GM19238 (cell line): Measurements from ENCODE around the gene FBRSL1.
"Not testable (repeated sequence)": the region's sequence is repeated elsewhere in the genome, so short reads cannot be mapped to it uniquely, and the experiment has no call there.

Source experiments
- DNase-seq: peaks from one replicate; pipeline ENCODE4 v3.0.0; 2011; ENCODE audit warnings: low spot score; ENCODE audit not compliant: insufficient read length

FBRSL1 gene

GRCh38 chr12:132523576-132524331 is 33.8 kb downstream of the FBRSL1 start:
- DNase-seq = peak; percentile 91

DNA sequence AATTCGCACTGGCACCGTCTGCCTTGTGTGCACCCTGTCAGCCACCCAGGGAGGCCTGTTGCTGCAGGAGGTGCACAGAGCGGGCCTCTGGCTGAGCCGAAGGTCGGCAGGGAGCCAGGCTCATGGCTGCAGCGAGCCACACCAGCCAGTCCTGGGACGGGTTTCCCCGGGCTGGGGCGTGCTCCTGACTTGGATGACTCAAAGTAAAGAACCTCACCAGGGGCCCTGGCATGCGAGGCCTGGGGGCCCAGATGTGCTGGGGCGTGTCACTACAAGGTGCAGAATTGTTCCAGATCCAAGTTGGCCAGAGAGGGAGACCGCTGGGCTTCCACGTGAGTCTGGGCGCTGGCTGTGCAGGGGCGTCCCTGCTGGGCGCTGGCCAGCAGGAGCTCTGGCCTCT is 34.5 kb downstream of the FBRSL1 start:
- no peak for DNase-seq

DNA sequence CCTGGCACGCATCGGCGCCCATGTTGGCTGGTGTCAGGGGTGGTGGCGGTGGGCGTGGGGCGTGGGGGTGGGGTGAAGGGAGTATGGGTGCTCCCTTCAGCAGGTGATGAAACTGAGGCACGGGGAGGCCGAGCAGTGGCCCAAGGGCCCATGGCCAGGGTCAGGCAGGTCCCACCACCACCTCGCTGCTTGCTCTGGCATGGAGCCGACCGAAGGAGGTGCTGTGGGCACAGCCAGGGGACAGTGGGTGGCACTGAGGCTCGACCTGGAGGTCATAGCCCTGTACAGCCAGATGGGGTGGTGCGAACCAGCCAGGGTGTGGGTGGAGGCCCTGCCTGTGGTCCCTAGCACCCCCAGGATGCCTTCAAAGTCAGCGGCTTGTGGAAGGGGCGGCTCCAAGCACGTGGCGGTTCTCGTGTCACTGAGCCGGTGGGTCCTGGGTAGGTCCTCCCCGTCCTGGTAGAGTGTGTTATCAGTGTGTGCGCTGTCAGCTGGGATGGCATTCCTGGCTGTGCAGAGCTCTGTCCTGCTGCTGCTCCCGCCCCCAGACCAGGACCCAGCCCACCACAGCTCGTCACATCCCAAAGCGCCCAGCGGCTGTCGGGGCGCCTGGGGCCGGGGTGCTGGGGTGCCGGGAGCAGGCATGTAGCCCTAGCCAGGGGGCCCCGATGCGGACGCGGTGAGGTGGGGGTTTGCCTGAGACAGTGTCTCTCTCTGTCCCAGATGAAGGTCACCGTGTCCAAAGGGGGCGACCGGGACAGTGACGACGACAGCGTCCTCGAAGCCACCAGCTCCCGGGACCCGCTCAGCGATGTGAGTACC is 35.3 kb downstream of the FBRSL1 start:
- DNase-seq = no peak

- no peak for DNase-seq
Measured at GRCh38 chr12:132525833-132526455, 36.0 kb downstream of the FBRSL1 start.

DNA sequence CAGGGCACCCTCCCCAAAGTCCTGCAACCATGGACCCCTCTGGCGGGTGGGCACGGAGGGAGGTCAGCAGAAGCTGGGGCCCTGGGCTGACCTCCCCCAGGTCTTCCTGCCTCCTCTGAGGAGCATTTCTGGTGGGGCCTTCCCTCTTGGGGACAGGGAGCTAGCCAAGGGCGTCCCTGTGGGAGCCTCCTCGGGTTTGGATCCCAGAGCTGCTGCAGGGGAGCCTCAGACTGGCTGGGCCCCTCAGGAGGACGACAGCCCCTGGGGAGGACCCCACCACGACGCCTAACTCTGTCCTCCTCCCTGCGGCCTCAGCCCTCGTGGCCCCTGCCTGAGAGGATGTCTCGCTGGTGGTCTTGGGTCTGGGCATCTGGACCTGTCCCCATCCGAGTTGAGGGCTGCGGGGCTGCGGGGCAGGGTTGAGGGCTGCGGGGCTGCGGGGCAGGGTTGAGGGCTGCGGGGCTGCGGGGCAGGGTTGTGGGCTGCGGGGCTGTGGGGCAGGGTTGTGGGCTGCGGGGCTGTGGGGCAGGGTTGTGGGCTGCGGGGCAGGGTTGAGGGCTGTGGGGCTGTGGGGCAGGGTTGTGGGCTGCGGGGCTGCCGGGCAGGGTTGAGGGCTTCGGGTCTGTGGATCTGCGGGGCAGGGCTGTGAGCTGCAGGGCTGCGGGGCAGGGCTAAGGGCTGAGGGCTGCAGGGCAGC is 37.4 kb downstream of the FBRSL1 start:
- no peak for DNase-seq

DNA sequence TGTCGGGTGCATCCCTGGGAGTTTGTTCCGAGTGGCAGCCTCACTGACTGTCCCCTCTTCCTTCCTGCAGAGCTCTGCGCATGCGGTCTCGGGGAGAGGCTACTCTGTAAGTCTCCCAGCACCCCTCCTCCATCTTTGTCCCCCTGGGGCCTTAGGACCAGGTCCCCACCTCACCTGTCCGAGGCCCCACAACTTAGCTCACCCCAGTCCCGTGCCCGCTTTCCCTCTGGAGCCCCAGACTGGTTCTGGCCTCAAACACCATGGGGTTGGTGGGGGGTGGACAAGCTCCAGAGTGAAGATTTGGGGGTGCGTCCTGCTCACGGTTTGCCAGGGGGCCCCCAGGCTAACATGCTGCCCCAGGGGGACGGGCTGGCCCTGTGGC is 37.9 kb downstream of the FBRSL1 start:
- DNase-seq = no peak

GRCh38 chr12:132528564-132529106 is 38.7 kb downstream of the FBRSL1 start:
- DNase-seq = no peak

DNA sequence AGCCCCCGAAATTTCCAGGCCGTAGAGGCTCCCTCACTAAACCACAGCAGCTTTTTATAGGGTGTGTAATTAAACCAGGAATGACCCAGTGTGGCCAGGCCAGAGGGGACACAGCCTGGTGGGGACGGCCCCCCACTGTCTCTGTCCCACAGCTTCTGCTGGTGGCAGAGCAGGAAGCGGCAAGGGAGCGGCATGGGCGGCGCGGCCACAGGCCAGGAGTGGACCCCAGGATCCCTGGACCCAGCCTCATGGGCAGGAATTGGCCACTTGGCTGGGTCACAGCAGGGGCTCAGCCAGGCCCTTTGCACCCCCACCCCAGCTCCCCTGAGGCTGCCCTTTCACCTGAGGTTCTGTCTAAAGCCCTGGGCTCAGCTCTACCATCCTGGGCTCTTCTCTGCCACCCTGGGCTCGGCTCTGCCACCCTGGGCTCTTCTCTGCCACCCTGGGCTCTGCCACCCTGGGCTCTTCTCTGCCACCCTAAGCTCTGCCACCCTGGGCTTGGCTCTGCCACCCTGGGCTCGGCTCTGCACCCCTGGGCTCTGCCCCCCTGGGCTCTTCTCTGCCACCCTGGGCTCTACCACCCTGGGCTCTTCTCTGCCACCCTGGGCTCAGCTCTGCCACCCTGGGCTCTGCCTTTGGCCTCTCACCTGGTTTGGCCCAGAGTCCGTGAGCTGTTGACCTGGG is 39.3 kb downstream of the FBRSL1 start:
- DNase-seq = no peak

DNA sequence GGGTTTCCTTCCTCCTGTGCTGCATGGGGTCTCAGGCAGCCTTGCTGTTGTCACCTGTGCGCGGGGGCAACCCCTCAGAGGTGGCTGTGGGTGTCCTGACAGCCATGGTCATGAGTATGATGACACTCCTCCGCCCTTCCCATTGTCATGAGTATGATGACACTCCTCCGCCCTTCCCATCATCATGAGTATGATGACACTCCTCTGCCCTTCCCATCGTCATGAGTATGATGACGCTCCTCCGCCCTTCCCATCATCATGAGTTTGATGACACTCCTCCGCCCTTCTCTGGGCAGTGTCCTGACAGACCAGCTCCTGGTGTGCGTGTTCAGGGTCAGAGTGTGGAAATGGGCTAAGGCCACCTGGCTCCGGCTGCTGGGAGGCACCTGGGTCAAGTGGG is 40.0 kb downstream of the FBRSL1 start:
- no peak for DNase-seq

GRCh38 chr12:132530447-132530846 is 40.5 kb downstream of the FBRSL1 start:
- DNase-seq = no peak

DNA sequence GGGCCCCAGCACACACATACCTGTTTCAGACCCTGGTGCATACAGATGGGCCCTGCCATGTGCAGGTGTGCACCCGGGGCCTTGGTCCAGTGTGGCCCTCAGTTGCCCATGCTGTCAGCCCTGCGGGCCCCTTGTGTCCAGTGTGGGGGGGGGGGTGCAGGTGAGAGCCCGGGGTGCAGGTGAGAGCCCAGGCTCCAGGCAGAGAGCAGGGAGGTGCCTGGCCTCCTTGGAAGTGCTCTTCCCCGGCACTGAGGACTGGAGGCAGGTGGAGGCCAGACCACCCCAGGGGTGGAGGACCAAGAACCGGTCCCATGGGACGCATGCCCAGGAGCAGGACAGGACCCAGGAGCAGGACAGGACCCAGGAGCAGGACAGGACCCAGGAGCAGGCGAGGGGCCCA is 40.9 kb downstream of the FBRSL1 start:
- no peak for DNase-seq

DNA sequence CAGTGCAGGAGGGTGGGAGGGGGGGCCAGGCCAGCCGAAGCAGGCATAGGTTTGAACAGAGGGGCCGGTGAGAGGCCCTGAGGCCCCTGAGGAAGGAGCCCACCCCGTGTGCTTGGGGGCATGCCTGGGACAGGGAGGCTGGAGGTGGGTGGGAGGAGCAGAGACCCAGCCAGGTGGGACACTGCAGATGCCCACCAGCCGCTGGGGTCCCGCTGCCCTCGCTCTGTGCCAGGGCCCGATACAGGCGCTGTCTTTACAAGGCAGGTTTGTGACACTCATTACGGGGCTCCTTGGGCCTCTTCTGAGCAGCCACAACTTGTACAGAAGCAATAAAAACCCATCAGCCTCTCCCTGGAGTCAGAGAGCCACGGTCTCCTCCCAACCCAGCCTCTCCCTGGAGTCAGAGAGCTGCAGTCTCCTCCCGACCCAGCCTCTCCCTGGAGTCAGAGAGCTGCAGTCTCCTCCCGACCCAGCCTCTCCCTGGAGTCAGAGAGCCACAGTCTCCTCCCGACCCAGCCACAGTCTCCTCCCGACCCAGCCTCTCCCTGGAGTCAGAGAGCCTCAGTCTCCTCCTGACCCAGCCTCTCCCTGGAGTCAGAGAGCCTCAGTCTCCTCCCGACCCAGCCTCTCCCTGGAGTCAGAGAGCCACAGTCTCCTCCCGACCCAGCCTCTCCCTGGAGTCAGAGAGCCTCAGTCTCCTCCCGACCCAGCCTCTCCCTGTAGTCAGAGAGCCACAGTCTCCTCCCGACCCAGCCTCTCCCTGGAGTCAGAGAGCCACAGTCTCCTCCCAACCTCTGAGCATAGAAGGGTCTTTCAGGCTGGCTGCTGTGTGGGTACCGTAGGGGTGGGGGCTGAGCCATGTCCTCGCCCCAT is 43.0 kb downstream of the FBRSL1 start:
- not testable (repeated sequence) for DNase-seq

DNA sequence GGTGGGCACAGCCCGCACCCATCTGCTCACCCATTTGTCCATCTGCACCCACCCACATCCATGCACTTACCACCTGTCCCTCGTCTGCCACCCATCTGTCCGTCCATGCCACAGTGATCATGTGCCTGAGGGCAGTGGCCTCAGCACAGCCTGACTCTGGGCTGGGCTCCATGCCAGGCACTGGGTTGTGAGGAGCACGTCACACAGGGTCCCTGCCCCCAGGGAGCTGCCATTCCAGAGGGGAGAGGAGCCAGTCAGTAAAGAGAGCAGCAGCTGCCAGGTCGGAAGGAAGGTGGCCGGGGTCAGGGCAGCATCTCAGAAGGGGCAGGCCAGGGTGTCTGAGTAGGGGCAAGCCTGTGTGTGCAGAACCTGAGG is 43.6 kb downstream of the FBRSL1 start:
- DNase-seq = no peak

DNA sequence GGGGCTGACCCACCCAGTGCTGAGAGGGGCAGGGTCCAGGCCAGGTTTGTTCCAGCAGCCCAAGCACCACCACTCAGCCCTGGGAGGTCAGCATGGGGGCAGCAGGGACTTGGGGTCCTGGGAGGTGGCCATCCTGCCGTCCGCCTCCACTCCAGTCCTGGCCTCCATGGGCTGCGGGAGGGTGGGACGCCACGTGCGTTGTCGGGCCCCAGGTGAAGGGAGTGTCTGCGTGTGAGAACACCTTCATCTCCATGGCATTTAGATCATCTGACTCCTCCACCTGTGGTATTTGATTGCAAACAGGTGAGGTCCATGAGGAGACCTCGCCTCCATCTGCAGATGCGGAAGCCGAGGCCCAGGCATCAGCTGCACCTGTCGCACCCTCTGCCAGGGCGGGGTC is 44.1 kb downstream of the FBRSL1 start:
- DNase-seq = no peak

- DNase-seq = no peak
Measured at GRCh38 chr12:132535019-132535418, 45.1 kb downstream of the FBRSL1 start.

GRCh38 chr12:132536102-132536876 is 46.3 kb downstream of the FBRSL1 start:
- no peak for DNase-seq

GRCh38 chr12:132537049-132537448 is 47.1 kb downstream of the FBRSL1 start:
- DNase-seq = no peak

- no peak for DNase-seq
Measured at GRCh38 chr12:132537836-132538662, 48.1 kb downstream of the FBRSL1 start.
